CD4-positive, alpha-beta T cell treated with Interleukin-17A for 4 hours (primary cell): ENCODE measurements around the gene GPR82.
"Not testable (repeated sequence)": the region's sequence is repeated elsewhere in the genome, so short reads cannot be mapped to it uniquely, and the experiment has no call there.

ENCODE experiments used
- DNase-seq: peaks from one replicate; pipeline ENCODE4 v3.0.0-alpha.2; 2020; ENCODE audit warnings: mixed read lengths

GPR82 gene, protein sequence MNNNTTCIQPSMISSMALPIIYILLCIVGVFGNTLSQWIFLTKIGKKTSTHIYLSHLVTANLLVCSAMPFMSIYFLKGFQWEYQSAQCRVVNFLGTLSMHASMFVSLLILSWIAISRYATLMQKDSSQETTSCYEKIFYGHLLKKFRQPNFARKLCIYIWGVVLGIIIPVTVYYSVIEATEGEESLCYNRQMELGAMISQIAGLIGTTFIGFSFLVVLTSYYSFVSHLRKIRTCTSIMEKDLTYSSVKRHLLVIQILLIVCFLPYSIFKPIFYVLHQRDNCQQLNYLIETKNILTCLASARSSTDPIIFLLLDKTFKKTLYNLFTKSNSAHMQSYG

GRCh38 chrX:41723826-41724225, at the start of gene GPR82:
Gene GPR82 (plus strand): TSS chrX:41724181. CDS start chrX:41727027, 2,846 bp downstream.
- DNase-seq, result no peak

DNA sequence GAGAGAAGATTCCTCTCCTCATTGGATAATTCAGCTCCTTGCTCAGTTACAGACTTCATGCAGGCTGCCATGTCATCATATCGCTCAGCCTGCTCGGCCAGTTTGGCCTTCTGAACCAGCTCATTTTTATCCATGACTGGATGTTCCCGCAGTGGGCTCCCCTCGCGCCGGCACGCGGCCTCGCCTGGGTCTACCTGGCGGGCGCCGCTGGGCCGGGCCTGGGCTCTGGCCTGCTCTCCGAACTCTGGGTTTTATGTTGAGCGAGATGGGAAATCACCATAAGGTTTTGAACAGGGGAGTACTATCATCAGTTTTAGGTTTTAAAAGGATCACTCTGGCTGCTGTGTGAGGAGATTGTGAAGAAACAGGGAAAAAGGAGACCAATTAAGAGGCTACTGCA, 47.6 kb upstream of the GPR82 start:
- not testable (repeated sequence) for DNase-seq

GRCh38 chrX:41677183-41678060, 46.6 kb upstream of the GPR82 start:
- no peak for DNase-seq

DNA sequence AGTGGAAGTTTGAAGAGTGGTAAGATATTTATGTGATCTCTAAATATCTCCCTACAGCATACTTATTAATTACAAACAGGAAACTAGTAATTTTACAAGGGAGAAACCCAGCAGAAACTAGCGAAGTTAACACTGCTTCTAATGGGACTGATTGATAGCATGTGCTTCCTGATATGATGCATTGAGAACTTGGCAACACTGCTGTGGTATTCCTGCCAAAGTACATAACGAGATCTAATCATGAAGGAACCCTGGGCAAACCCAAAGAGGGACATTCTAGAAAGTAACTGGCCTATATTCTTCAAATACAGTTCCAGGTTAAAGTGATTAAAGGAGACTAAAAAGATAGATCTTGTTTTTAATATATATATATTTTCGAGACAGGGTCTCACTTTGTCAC, 39.8 kb upstream of the GPR82 start:
- no peak for DNase-seq

DNA sequence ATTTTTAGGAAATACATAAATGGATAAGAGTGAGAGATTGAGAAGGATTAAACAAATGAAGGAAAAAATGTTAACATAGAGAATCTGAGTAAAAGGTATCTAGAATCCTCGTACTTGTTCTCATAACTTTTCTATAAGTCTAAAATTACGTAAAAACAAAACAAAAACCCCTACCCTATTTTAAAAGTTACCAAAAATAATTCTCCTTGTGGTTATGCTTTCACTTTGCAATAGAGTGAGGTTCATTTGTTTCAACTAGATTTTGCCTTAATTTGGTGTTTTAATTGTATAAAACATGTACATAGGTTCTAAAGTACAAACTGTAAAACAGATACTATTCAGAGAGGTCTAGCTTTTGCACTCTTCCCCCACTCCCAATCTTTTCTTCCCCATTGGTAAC, 39.0 kb upstream of the GPR82 start:
- no peak for DNase-seq

DNA sequence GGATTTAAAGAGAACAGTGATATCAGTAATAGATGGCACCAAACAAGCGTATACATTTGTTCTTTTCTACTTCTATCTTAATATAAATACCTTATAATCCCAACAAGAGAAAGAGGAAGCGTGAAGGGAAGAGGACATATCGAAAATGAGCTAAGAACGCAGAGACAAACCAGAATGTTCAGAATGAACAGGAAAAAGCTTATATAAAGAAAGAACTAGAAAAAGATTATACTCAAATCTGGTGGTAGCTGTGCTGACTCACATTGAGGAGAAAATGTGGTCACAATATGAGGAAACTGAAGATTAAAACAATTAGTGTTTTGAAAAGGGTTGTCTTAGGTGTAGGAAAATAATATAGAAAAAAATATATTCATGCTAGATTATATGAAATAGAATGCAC, 37.2 kb upstream of the GPR82 start:
- no peak for DNase-seq

GRCh38 chrX:41688156-41688555, 35.8 kb upstream of the GPR82 start:
- no peak for DNase-seq

DNA sequence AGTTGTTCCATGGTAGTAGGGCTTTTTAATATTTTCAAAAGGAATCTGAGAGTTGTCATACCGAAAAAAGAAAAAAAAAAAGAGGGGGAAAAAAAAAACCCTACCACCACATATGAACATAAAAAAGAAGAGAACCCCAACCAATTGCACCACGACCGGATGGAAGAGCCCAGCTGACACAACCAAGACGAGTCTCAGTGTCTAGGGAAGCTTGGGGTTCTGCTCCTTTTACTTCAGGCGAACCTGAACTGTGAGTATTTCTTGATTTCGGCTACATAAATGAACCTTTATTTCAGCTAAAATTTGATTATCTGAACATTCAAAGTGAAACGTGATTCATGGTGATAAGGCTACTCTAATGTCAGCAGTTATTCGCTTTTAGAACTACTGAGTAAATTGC, 35.1 kb upstream of the GPR82 start, which contains the start of gene GPR34:
TSS of gene GPR34 (plus strand) at position 139 of the 400 bp plus-strand sequence. CDS start 6,661 bp downstream, outside the sequence.
- DNase-seq, result peak; percentile 11

DNA sequence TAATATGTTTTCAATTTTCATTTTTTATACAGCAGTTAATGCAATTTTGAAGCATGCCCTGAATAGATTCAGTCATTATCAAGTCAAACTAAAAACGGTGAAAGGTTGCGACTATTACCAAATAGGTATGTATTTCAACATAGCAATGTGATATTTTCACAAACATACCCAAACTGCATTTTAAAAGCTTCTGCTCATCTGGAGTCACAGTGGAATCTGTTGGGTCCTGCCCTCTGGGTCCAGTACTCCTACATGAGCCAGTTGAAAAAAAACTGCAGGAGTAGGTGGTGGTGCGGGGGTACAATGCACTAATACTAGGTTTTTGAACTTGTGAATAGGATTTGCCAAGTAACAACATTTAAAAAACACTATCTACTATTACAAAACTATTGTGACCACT, 34.3 kb upstream of the GPR82 start:
- DNase-seq, result no peak

GRCh38 chrX:41692162-41692749, 31.7 kb upstream of the GPR82 start:
- DNase-seq, result no peak

DNA sequence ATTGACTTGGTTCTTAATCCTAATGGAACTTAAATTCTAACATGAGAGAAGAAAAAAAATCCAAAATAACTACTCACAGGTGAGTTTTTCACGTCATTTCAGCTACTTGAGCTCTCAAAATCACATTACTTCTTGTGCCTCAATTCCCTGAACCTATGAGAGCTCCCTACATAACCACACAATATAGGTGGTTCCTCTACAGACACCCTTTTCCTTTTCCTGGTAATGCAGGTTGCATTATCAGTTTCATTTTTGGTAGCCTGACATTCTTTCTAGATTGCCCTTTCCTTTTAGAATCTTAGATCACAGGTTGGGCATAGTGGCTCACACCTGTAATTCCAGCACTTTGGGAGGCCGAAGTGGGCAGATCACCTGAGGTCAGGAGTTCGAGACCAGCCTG, 31.0 kb upstream of the GPR82 start:
- DNase-seq, result no peak

DNA sequence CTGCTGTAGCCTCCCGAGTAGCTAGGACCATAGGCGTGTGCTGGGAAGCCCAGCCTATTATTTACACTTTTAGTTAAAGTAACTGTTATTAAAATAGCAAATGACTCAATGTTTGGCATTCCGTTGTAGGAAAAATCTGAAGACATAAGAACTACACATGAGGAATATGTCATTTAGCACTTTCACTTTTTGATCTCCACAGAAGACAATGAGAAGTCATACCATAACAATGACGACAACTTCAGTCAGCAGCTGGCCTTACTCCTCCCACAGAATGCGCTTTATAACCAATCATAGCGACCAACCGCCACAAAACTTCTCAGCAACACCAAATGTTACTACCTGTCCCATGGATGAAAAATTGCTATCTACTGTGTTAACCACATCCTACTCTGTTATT, 28.6 kb upstream of the GPR82 start:
- DNase-seq, result no peak

- no peak for DNase-seq
These were observed 20.4 kb upstream of the GPR82 start for GRCh38 chrX:41703574-41704029.

DNA sequence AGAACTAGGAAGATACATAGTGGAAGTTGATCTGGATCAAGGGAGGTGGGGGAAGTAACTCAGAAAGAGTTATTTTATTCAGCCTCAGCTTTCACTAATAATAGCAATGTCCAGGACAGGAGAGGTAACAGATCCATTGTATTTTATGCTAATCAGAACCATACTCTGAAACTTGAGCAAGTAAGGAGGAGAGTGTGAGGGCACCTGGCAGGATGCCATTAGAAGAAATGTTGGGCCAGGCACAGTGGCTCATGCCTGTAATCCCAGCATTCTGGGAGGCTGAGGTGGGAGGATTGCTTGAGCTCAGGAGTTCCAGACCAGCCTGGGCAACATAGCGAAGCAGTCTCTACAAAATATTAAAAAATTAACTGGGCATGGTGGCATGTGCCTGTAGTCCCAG, 18.9 kb upstream of the GPR82 start:
- no peak for DNase-seq

DNA sequence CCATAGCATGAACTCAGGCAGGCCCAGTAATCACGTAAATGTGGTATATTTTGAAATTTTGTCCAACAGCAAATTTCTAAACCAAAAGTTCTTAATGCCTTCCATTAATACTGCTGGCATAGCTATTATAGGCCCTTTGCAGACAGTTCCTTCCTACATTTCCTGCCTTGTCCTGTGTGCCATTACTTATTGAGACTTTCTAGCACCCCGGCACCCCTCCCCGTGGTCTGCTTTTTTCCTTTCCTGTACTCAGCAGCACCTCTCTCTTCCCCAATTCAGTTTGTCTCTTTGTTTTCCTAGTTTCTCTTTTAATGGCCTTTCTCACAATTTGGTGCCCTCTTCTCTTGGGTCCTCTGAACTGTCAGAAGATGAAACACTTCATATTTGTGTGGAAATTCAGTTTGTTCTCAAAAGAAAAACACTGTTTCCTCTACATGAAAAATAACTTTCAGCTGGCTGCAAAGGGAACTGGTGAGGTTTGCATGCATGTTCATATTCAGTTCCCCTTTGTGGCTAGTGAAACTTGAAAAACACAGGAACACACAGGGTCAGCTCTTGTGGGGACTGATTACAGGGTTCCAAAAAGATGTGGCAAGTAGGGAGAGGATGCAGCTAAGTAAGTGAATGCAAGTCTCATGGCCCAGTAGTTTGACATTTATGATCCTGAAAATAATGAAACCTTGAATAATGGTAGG, 18.2 kb upstream of the GPR82 start:
- DNase-seq, result no peak

GRCh38 chrX:41707218-41707617, 16.8 kb upstream of the GPR82 start:
- DNase-seq, result no peak

DNA sequence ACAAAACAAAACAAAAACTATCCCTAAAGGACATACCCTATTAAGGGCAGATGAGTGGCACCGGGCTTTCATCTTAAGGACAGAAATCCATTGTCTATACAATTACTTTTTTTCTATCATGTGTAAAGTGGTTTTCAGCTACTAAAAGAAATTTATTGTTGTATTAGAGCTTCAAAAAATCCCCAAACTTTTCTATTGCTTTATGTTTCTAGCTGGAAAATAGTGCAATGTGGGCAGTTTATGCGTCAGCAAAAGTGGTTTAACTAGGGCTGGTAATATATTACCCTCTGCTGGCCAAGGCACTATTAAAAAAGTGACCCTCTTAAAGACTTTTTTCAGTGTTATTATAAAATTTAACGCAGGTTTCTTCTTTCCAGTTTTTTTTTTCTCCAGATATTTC, 15.5 kb upstream of the GPR82 start:
- no peak for DNase-seq

DNA sequence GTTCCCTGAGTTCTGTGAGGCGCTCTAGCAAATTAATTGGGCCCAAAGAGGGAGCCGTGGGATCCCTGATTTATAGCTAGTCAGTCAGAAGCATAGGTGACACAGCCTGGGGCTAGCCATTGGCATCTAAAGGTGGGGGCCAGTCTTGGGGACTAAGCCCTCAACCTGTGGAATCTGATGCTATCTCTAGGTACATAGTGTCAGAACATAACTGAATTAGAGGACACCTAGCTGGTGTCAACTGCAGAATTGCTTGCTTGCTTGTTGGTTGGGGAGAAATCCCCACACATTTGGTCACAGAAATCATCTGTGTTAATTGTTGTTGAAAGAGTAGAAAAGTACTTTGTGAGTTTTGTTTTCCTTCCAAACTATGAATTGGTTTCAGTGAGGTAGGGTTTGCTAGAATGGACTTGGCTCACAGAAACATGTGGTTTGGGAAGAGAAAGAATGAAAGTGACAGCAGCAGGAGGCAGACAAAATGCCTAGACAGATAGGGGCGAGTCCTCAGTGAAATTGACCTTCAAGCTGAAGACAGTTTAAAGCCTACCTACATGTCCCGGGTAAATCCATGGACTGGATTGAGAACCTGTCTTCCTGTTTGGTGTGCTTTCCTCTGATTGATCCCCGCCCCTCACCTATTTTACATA, 12.8 kb upstream of the GPR82 start:
- no peak for DNase-seq

GRCh38 chrX:41716222-41716621, 7.8 kb upstream of the GPR82 start:
- DNase-seq, result no peak

DNA sequence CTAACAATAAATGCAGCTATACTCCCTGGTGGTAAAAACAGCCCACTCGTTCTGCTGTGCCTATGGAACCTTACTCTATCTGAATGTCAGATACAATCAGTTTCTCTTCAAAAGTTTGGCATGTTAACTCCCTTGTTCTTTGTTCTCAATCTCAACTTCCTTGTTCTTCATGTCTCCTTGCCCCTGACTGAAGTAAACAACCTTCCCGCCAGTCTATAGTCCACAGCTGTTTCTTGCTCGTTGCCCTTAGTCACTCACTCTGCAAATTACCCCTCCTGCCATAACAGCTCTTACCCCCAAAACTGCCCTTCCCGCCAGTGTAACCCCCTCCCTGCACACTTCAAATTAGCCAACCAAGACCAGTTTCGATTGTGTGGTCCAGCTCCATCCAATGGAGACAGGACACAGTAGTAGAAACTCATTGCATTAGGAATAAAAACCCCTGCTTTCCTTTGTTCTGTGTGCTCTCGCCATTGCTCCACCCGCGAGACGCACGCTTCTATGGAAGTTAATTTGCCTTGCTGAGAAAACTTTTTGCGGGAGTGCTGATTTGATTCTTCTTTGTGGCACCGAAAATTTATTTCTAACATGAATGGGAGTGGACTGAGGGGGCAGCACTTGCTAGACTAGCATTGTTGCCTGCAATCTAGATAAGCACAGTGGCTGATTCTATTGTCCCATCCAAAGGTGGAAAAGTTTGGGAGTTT, 7.1 kb upstream of the GPR82 start:
- DNase-seq, result no peak

DNA sequence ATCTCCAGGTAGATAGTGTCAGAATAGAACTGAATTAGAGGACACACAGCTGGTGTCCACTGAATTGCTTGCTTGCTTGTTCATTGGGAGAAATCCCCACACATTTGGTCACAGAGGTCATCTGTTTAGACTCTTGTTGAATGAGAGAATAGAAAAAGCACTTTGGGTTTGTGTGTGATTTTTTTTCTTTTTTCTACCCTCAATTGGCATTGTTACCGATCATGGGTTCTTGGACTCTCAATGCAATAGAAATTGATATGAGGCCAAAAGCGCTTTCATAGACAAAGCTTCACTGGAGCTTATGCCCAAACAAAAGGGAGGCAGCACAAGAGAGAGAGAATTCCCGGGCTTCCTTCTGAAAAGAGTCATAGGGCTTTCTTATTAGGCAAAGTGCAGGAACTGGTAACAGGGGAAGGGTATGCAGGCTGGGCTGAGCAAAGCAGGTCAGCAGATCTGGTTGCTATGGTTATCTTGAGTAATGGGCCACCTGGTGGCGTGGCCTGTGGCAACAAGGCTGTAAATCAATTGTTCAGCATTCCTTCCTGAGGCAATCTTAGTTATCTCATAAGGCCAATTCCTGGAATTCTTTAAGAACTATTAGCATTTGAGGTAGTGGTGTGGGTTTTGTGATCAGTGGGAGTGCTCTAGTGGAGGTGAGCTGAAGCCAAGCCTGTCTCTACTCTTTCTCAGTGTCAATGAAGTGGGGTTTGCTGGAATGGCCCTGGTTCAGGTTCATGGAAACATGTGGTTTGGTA, 5.3 kb upstream of the GPR82 start:
- DNase-seq, result no peak
